AG04449 (cell line): ENCODE results near the gene SCN3A.

ENCODE experiments used
- CTCF ChIA-PET: fragments of 350-600 bp; formaldehyde crosslinking; extraction: SDS; loops from one replicate; lab custom pipeline; 2021; ENCODE audit warnings: antibody characterized with exemption; lab: Yijun Ruan, JAX
- POLR2A ChIA-PET: fragments of 400-600, 350-600 bp; formaldehyde crosslinking; extraction: SDS; loops from one replicate; lab custom pipeline; 2020; ENCODE audit warnings: antibody characterized with exemption, inconsistent platforms; lab: Yijun Ruan, JAX
- DNase-seq: peaks from one replicate; pipeline ENCODE4 v3.0.0-alpha.2; 2010; ENCODE audit warnings: low read depth, low spot score
- H3K4me3 ChIP-seq: 2 replicates; pipeline ENCODE4 v1.5.1; 2011; ENCODE audit warnings: low read depth, mild to moderate bottlenecking, control low read depth, low read length
- CTCF ChIP-seq: IDR thresholded peaks from one replicate; pipeline ENCODE4 v1.5.1; 2011; ENCODE audit warnings: mild to moderate bottlenecking, moderate library complexity, low read length, control low read depth, inconsistent platforms; ENCODE audit not compliant: insufficient read depth; ENCODE audit errors: missing control alignments

Gene SCN3A

GRCh38 chr2:165141601-165142354 is 62.1 kb downstream of the SCN3A start:
- CTCF ChIA-PET = interaction anchor here (1.0 to 1.7 kb wide), 3 partner anchors 27 to 62 kb away, joined by 3 to 12 read pairs (median 6); partner anchors contain the start of gene SCN3A
- POLR2A ChIA-PET = no interaction called here
- no peak overlapping the region for H3K4me3 ChIP-seq
- DNase-seq = no peak
- no peak for TF ChIP-seq CTCF

DNA sequence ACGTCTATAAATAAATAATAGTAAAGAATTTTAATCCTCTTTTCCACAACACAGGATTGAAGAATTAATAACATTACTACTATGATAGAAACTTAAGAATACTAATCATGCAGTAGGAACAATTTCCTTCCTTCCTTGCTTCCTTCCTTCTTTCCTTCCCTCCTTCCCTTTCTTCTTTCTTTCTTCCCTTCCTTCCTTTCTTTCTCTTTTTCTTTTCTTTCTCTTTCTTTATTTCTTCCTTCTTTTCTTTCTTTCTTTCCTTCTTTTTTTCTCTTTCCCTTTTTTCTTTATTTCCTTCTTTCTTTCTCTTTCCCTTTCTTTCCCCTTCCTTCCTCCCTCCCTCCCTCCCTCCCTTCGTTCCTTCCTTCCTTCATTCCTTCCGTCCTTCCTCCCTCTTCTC is 77.6 kb downstream of the SCN3A start:
- no peak overlapping the region for H3K4me3 ChIP-seq
- no peak for TF ChIP-seq CTCF
- CTCF ChIA-PET = interaction anchor here (1.3 kb wide), 1 partner anchor 12 kb away, joined by 6 read pairs; no protein-coding TSS in a partner anchor
- no peak for DNase-seq
- POLR2A ChIA-PET = no interaction called here

- no peak for TF ChIP-seq CTCF
- ChIA-PET CTCF (no interaction called here), POLR2A (no interaction called here)
These were observed 81.3 kb downstream of the SCN3A start for GRCh38 chr2:165122521-165122920.

GRCh38 chr2:165120740-165121467 is 82.9 kb downstream of the SCN3A start:
- no peak overlapping the region for H3K4me3 ChIP-seq
- no peak for DNase-seq
- ChIA-PET CTCF (no interaction called here), POLR2A (no interaction called here)
- no peak for TF ChIP-seq CTCF

More at GRCh38 chr2:165122521-165122920, 81.3 kb downstream of the SCN3A start:
- no peak for DNase-seq
- no peak overlapping the region for H3K4me3 ChIP-seq

DNA sequence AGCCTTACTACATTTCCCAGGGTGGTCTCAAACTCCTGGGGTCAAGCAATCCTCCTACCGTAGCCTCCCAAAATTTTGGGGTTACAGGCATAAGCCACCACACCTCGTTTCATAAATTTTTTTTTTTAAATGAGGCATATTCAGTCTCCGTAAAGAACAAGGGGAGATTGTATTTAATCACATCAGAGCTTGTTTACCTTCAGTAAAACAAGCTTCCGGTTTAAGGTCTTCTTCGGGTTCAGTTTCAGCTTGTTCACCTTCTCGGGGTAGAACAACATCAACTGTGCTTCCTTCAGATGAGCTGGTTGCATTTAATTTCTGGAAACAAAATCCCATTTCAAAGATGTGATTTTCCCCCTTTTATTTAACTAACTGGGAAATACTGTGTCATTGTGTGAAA is 88.6 kb downstream of the SCN3A start:
- ChIA-PET CTCF (interaction anchor here (1.7 kb wide), 1 partner anchor 27 kb away, joined by 6 read pairs; no protein-coding TSS in a partner anchor), POLR2A (no interaction called here)
- H3K4me3 ChIP-seq = no peak overlapping the region
- DNase-seq = no peak
- no peak for TF ChIP-seq CTCF

DNA sequence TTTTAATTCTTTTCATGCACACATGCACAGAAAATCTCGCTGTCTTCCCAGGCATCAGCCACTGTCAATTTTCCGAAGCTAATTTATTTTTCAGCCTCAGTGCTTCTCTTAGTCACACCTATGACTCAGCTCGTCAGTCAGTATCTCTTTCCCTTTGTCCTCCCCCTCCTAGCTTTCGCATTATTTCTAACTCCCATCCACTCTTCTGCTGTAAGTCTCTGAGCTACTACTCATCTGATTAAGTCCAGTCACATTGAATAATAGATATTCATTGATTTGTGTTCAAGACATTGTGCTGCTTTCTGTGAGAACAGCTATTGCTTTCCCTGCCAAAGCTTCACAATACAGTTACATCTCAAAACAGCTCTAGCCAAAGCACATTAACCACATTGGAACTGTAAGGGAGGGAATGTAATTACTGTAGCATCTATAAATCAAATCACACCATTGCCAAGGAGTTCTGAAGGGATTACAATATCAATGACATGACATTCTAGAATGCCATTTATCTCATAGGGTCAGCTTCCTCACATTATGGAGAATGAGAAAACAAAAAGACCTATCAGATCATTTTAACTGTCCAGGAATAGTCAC is 89.4 kb downstream of the SCN3A start:
- ChIA-PET CTCF (interaction anchor here (1.5 to 1.7 kb wide), 2 partner anchors 11 to 28 kb away, joined by 6 read pairs; no protein-coding TSS in a partner anchor), POLR2A (no interaction called here)
- 0 out of 2 replicates have a peak overlapping the region, but pooled peaks have one; percentile 1 for H3K4me3 ChIP-seq
- TF ChIP-seq CTCF = no peak
- peak; percentile 10 for DNase-seq
